IPS DF 4.7 (cell line): ENCODE data around the gene FCGR2B.
"Not testable (repeated sequence)": the region's sequence is repeated elsewhere in the genome, so short reads cannot be mapped to it uniquely, and the experiment has no call there.

Source experiments
- DNase-seq: peaks from one replicate; pipeline ENCODE4 v3.0.0-alpha.2; 2013; ENCODE audit warnings: low spot score; ENCODE audit errors: extremely low read depth

Gene FCGR2B

GRCh38 chr1:161705537-161705936 lies 42.6 kb downstream of the FCGR2B start:
- no peak for DNase-seq

- DNase-seq: no peak
These were observed 43.2 kb downstream of the FCGR2B start for GRCh38 chr1:161706113-161706481.

DNA sequence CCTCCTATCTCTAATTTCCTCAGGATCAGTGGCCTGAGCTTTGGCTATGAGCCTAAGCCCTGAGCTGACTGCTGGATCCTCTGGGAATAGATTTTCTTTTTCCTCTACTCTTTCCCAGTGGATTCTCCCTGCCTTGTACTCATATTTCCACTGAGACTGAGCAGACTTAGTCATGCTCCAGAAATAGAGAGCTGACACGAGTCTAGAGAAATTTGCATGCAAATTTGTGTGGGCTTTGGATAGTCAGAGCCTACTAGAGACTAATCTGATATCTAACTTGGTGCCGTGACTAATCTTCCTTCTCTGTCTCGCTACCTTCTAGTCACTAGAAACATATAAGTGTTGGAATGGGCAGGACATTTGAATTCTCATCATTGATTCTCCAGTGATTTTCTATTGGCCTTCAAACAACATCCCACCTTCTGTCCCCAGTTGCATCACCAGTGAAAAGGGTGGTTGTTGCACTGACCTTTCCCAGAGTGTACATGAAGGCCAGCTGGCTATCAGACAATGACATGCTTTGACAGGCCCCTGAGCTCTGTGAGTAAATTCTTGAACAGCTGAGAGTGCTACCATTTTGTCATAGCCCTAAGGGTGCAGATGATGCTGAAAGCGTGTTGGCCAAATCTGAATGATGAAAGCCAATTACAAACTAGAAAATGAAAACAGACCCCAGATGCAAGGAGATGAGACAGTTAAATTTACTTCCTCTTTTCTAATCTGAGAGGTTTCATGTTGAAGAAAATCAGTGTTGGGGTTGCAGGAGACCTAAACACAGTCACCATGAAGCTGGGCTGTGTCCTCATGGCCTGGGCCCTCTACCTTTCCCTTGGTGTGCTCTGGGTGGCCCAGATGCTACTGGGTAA lies 43.8 kb downstream of the FCGR2B start, which contains the start of gene FCRLA:
Gene FCRLA, plus strand, starts transcription at position 748 of the 866 bp plus-strand sequence. Its CDS starts 36 bp downstream, at position 784.
- DNase-seq: no peak

- no peak for DNase-seq
These were observed 44.6 kb downstream of the FCGR2B start for GRCh38 chr1:161707503-161707902.

DNA sequence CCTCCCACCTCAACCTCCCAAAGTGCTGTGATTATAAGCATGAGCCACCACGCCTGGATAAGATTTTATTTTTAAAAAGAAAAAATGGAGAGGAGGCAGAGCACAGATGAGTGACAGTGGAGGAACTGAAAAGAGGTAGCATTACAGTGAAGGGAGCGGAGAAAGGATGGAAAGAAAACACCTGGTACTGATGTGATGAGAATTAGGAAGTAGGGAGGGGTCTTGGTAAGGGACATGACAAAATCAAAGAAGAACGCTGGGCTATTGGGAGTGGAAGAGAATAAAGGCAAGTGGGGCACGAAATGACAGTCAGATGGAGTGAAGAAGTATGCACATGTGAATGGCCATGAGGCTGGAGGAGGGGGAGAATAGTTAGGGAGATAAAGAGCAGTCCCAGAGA lies 46.4 kb downstream of the FCGR2B start:
- DNase-seq: no peak

DNA sequence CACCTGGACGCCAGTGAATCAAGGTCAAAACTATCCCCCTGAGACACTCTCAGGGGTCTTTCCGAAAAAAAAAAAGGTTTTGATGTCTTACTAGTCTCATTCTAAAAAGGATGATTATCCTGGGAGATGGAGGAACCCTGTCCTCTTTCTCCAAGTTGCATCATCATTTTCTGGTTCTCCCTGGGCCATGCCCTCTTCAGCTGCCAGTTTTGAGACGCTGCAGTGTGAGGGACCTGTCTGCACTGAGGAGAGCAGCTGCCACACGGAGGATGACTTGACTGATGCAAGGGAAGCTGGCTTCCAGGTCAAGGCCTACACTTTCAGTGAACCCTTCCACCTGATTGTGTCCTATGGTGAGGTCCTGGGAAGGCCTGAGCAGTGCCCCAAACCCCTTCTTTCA lies 47.6 kb downstream of the FCGR2B start:
- DNase-seq: no peak

DNA sequence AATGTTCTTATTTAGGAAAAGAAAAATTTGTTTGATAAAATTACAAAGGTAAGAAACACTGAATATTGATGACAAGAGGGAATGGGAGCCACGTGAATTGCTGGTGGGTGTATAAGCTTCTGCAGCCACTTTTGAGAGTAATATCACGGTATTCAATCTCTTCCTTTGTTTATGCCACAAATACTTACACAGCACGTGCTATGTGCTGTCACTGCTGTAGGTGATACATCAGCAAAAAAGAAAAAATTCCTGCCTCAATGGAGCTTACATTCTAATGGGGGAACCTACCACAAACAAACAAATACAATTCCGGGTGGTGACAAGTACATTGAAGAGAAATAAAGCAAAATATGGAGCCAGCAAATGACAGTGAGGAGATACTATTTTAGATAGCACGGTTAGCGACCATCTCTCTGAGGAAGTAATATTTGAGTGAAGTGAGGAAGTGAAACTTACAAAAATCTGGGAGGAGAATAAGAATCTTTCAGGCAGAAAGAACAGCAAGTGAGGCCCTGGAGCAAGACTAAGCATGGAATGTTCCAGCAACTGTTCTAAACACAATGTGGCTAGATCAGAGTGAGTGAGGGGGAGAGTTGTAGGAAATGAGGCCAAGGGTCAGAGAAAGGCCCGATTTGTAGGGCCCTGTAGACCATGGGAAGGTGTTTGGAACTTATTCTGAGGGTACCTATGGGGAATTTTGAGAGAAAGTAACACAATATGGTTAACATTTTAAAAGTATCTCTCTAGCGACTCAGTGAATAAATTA lies 55.8 kb downstream of the FCGR2B start:
- DNase-seq: no peak

GRCh38 chr1:161719325-161719611 lies 56.3 kb downstream of the FCGR2B start:
- DNase-seq: no peak

- no peak for DNase-seq
These were observed 57.5 kb downstream of the FCGR2B start for GRCh38 chr1:161720422-161720821.

DNA sequence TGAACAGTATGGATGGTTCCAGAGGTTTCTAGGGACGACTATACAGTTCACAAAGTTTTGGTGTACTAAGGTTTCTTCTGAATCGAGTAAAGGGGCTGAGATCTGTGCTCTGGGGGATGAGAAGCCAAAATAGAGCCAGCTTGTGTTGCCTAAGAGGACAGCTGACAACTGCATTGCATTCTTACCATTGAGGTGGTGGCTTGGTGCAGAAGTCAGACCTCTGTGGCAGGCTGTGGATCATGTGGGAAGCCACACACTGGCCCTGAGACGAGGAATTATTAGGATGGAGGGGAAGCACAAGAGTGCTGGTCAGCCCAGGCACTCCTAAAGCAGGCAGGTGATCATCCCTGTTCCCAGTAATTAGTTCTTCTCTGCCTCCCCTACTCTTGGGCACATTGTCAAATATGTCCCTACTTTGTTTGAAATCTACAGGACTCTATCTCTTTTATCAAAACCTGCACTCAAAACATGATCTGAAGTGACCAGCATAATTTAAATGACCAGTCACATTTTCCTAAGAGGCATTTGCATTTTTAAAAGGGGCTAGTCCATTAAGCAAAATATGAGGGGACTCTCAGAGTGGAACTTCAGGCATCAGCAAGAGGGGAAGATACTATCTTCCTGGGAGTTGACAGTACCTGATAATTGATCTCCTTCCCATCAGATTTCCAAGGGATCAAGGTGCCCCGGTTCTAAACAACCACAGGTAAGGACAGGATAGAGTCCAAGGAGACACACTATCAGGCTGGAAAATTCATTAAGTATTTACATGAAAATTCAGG lies 58.2 kb downstream of the FCGR2B start, which contains the start of gene FCRLB:
Gene FCRLB, plus strand, starts transcription at position 589 of the 782 bp plus-strand sequence. CDS start 1,129 bp downstream, outside the sequence.
- no peak for DNase-seq

GRCh38 chr1:161721738-161722343 lies 58.9 kb downstream of the FCGR2B start:
- no peak for DNase-seq

DNA sequence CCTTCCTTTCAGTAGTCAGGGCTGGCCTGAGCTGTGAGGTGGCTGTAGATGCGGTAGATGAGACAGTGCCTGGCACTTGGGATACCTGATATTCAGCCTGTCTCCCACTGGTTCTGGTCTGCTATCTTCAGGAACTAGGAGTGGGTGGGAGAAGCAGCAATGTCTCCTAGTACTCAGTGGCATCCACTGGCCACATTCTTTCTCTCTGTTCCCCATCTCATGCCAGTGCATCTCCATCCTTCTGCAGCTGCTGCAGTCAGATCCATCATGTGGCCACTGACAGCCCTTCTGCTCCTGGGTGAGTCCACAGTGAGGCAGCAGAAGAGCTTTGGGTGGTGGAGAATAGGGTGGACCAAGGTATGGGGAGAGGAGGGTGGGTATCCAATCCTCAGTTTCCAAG lies 59.5 kb downstream of the FCGR2B start:
- DNase-seq: no peak

DNA sequence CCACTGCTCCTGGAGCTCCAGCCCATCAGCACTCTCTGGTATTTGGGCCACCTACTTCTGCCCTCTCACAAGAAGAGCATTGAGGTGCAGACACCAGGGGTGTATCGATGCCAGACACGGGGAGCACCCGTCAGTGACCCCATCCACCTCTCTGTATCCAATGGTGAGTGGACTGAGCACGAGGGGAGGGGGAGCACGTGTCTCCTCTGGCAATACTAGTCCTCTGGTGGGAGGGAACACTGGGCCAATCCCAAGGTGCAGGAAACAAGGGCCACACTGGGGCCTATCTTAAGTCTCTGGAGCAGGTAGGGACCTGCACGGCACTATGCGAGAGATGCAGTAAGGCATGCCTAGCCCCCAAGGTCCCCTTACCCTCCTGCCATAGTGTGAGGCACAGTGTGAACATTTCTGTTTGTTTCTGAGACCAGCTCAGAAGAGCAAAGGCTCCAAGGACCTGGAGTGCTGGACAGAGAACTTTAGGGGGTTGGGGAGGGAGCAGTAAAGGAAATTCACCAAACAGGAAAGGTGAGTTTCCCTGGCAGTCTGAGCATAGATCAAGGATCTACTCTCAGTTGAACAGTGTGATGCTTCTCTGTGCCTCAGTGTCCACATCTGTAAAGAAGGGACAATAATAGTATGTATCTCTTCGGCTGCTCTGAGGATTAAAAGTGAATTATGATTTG lies 60.7 kb downstream of the FCGR2B start:
- DNase-seq: no peak

DNA sequence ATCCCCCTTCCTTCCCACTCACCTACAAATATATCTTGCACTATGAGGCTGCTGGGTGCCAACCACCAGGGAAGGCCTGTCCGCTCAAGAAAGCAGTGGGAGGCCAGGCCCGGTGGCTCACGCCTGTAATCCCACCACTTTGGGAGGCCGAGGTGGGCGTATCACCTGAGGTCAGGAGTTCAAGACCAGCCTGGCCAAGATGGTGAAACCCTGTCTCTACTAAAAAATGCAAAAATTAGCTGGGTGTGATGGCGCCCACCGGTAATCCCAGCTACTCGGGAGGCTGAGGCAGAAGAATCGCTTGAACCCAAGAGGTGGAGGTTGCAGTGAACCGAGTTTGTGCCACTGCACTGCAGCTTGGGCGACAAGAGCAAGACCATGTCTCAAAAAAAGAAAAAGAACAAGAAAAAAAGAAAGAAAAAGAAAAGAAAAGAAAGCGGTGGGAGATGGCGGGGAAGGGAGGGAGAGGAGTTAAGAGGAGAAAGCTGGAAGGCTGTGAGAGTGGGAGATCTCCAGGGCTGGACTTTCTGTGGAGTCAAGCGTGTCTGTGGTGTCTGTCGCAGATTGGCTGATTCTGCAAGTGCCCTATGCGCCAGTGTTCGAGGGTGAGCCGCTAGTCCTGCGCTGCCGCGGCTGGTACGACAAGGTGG lies 62.4 kb downstream of the FCGR2B start:
- not testable (repeated sequence) for DNase-seq

DNA sequence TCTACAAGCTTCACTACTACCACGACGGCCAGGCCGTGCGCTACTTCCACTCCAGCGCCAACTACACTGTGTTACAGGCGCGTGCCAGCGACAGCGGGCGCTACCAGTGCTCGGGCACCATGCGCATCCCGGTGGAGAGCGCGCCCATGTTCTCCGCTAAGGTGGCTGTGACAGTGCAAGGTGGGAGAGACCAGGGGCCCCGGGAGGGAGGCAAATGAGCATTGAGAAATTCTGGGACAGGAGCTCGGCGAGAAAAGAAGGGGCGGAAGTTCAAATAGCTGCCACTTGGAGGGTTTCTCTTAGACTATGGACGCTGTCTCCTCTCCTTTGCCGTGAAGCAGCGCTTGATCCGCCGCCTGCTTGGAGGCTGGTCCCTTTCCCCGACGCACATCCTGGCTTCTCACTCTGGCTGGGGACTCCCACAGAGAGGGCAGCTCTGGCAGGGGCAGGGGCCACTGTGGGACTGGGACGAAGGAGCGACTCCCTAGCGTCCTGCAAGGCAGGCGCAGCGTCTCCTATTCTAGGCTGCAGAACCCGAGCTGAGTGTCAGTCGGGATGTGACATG lies 63.0 kb downstream of the FCGR2B start:
- no peak for DNase-seq

GRCh38 chr1:161726473-161727255 lies 63.7 kb downstream of the FCGR2B start:
- DNase-seq: no peak

DNA sequence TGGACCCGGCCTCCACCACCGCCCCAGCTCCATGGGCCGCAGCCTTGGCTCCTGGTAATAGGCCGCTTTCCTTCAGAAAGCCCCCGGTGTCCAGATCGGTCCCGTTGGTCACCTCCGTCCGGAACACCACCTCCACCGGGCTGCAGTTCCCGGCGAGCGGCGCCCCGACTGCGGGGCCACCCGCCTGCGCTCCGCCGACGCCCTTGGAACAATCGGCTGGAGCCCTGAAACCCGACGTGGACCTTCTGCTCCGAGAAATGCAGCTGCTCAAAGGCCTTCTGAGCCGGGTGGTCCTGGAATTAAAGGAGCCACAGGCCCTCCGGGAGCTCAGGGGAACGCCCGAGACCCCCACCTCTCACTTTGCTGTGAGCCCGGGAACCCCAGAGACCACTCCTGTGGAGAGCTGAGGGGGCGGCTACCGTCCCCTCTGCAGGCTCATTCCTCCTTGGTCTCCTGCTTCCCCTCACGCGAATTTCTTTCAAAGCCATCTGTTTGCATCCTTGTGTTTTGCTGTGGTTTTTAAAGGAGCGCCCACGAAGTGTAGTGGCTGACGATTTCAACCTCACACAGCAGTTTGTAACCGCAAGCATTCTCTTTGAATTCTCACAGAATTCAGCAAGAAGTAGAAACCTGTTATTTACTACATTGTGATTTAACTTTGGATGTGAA lies 64.4 kb downstream of the FCGR2B start:
- no peak for DNase-seq
